ENCODE measurements around the gene ZDHHC14. TPM values are rescaled to one million over a fixed set of nuclear protein-coding genes. Genes with fewer than 3 reads are reported as not detected.
A peak's percentile ranks its signal among the peaks of the same experiment; 100 is the strongest.

Gene ZDHHC14
- total and polyA plus RNA-seq, 2 experiments from 2014 or later: 3.0 to 7.4 TPM

DNA sequence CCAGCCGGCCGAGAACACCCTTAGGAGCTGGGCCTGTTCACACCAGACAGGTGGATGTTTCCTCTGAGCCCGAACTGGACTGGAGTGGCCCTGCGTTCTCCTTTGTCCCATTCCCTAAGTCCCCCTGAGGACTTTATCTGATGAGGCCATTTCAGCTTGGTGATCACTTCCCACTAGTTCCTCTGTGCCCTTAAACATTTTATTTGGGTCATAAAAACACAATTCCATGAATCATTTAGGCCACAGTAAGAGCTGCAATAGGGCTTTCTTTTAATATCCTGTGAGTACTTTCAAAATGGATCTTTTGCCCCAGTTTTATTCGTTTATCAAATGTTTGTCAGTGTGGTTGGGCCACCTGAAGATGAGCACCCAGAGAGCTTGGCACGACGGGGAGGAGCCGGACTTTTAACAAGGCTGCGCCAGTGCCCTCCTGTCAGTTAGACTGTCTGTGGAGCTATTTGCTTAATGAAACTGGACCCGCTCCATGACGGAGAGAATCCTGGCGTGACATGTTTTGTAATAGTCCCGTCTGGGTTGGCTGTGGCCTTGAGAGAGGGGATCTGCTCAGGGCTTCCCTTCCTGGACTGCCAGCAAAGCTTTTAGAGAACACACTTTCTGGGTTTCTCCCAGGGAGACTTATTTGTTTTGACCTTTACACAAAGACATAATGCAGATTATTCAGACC, 53.5 kb downstream of the ZDHHC14 start (continued):
- TF ChIP-seq ZNF462 (CRISPR knock-in tag; IDR thresholded peaks at IDR 0.05): no peak
- TF ChIP-seq CREB1 (CRISPR knock-in tag; IDR thresholded peaks at IDR 0.05; ENCODE audit: low read depth): no peak
- TF ChIP-seq JUNB (IDR thresholded peaks at IDR 0.05; ENCODE audit: unreplicated experiment): no peak
- no peak for TF ChIP-seq ZNF114 (CRISPR knock-in tag; IDR thresholded peaks at IDR 0.05)

DNA sequence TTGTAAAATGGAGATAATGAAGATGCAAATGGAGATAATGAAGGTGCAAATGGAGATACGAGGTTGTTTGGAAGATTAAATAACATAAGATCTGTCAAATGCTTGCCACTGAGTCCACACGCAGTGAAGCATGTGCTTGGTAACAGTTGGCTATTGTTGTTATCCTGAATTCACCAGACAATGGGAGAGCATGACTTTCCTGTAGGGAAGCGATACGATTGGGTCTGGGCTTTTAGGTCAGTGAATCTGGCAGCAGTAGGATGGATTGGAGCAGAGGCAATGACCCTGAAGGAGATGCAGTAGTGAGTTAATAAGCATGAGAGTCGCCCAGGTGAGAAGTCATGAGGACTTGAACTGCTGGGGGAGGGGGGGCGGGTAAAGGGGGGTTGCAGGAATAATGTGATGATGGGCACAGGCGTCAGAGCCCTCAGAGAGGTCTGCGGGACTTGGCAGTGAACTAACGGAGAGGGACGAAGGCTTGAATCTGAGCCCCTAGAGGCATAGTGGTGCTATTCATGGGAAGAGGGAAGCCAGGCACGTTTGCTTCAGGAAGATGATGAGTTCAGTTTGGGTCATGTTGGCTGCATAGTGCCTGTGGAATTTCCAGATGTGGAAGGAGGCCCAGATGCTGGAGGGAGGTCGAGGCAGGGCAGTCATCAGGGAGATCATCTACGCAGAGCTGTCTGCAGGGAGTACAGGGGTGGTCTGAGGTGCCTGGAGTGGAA, 55.4 kb downstream of the ZDHHC14 start:
- Histone ChIP-seq H3K27me3 (ENCODE audit: insufficient read depth) (no peaks in the 10 kb centered on the region), H3K4me3 (no peak overlapping the region), H3K4me1 (ENCODE audit: insufficient read depth) (peaks cover 21% of the 10 kb centered on the region), H2AFZ (no peak overlapping the region), H3K4me2 (no peak overlapping the region), H3F3A (replicated peaks; ENCODE audit: low read depth) (no peaks in the 10 kb centered on the region), H3K27ac (ENCODE audit: low read depth) (no peak overlapping the region), H3K9me2 (ENCODE audit: insufficient read depth) (no peaks in the 10 kb centered on the region), H3K36me3 (ENCODE audit: insufficient read depth) (no peaks in the 10 kb centered on the region), H3K79me2 (replicated peaks; ENCODE audit: insufficient read depth) (no peaks in the 10 kb centered on the region), H4K20me1 (replicated peaks; ENCODE audit: insufficient read depth) (no peaks in the 10 kb centered on the region)
- Mint-ChIP-seq H3K36me3 (ENCODE audit: low read depth) (no peaks in the 10 kb centered on the region), H3K4me3 (no peak overlapping the region), H3K27ac (no peak overlapping the region), H3K4me1 (peaks cover 40% of the 10 kb centered on the region), H3K27me3 (ENCODE audit: insufficient read depth, low read depth, poor library complexity) (peaks cover 7% of the 10 kb centered on the region), H3K9me3 (no peaks in the 10 kb centered on the region)
- ATAC-seq: peak; percentile 43
- no peak for DNase-seq (ENCODE audit: low spot score)
- TF ChIP-seq CTCF (conservative IDR thresholded peaks at IDR 0.05; ENCODE audit: low read depth in 2 of 2): no peak
- TF ChIP-seq, protein P1, sequence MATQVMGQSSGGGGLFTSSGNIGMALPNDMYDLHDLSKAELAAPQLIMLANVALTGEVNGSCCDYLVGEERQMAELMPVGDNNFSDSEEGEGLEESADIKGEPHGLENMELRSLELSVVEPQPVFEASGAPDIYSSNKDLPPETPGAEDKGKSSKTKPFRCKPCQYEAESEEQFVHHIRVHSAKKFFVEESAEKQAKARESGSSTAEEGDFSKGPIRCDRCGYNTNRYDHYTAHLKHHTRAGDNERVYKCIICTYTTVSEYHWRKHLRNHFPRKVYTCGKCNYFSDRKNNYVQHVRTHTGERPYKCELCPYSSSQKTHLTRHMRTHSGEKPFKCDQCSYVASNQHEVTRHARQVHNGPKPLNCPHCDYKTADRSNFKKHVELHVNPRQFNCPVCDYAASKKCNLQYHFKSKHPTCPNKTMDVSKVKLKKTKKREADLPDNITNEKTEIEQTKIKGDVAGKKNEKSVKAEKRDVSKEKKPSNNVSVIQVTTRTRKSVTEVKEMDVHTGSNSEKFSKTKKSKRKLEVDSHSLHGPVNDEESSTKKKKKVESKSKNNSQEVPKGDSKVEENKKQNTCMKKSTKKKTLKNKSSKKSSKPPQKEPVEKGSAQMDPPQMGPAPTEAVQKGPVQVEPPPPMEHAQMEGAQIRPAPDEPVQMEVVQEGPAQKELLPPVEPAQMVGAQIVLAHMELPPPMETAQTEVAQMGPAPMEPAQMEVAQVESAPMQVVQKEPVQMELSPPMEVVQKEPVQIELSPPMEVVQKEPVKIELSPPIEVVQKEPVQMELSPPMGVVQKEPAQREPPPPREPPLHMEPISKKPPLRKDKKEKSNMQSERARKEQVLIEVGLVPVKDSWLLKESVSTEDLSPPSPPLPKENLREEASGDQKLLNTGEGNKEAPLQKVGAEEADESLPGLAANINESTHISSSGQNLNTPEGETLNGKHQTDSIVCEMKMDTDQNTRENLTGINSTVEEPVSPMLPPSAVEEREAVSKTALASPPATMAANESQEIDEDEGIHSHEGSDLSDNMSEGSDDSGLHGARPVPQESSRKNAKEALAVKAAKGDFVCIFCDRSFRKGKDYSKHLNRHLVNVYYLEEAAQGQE (IDR thresholded peaks at IDR 0.05; ENCODE audit: unreplicated experiment): no peak
- no peak for TF ChIP-seq ZNF331 (CRISPR knock-in tag; IDR thresholded peaks at IDR 0.05; ENCODE audit: low read depth)
- TF ChIP-seq POLR2AphosphoS5 (IDR thresholded peaks at IDR 0.05; ENCODE audit: low read depth): no peak
- TF ChIP-seq NANOG (IDR thresholded peaks at IDR 0.05; ENCODE audit: borderline replicate concordance): no peak
